Coronary artery (tissue), 2 donors: ENCODE measurements around the gene RNF223.
"Not testable (repeated sequence)": the region's sequence is repeated elsewhere in the genome, so short reads cannot be mapped to it uniquely, and the experiment has no call there.

ENCODE experiments used
- DNase-seq: peaks from one replicate; pipeline ENCODE4 v3.0.0-alpha.2; 2017; ENCODE audit warnings: low spot score
- H3K27ac ChIP-seq, 2 donors: fragments of 200-600 bp; sonication (generic); one replicate each; pipeline ENCODE4 v1.5.1; 2016 to 2019
- H3K4me3 ChIP-seq: fragments of 200-600 bp; sonication (generic); 2 replicates; pipeline ENCODE4 v1.5.1; 2016; ENCODE audit warnings: mild to moderate bottlenecking, moderate library complexity
- CTCF ChIP-seq: fragments of 200-600 bp; sonication (generic); IDR thresholded peaks from one replicate; pipeline ENCODE4 v1.5.1; 2019; ENCODE audit warnings: antibody characterized with exemption

RNF223 gene

GRCh38 chr1:1080122-1080757 lies 6.1 kb upstream of the RNF223 start:
- Histone ChIP-seq H3K4me3 (peak overlapping the region; percentile 65), H3K27ac (peak overlapping the region in 1 of 2 donors; percentile 20)
- DNase-seq: no peak
- TF ChIP-seq CTCF: no peak

GRCh38 chr1:1079408-1080121 lies 5.5 kb upstream of the RNF223 start:
- Histone ChIP-seq H3K27ac (peak overlapping the region in 1 of 2 donors; percentile 20), H3K4me3 (peak overlapping the region; percentile 65)
- no peak for DNase-seq
- TF ChIP-seq CTCF: no peak

- H3K27ac ChIP-seq, H3K4me3 ChIP-seq, DNase-seq: not testable (repeated sequence)
These were observed 3.3 kb upstream of the RNF223 start for GRCh38 chr1:1077396-1077795.

DNA sequence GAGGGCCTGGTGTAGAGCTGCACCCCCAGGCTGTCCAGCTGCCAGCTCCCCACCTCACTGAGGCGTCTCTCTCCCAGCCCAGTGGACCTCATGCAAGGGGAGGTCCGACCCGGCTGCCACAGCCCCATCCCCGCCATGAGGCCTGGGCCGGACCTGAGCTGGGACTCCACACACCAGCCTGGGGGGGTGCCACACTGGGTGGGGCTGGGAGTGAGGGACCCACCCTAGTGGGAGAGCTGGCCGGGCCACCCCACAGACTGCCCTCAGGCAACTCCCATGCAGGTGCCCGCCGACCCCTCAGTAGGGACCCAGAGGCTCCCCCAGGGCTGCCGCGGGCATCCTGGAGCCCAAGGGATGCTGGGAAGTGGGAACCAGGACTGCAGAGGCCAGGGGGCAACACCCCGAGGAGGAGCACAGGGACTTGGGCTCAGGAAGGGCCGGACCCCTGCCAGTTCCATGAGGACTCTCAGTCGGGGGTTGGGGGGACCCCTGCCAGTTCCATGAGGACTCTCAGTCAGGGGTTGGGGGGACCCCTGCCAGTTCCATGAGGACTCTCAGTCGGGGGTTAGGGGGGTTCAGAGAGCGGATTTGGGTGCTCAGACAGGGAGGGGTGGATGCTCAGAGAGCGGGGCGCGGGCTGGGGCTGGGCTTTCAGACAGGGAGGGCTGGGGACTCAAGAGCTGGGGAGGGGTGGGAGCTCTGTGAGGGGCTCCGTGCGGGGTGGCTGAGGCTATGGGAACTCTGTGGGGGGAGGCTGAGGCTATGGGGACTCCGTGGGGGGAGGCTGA lies 1.2 kb upstream of the RNF223 start:
- TF ChIP-seq CTCF: no peak
- DNase-seq: no peak
- no peak overlapping the region for H3K27ac ChIP-seq
- no peak overlapping the region for H3K4me3 ChIP-seq

- Histone ChIP-seq H3K4me3 (no peak overlapping the region), H3K27ac (no peak overlapping the region)
- no peak for DNase-seq
- no peak for TF ChIP-seq CTCF
These were observed 583 bp upstream of the RNF223 start for GRCh38 chr1:1074631-1075147.

GRCh38 chr1:1072849-1073742 lies 1.0 kb downstream of the RNF223 start:
- Histone ChIP-seq H3K27ac (no peak overlapping the region), H3K4me3 (no peak overlapping the region)
- DNase-seq: no peak
- TF ChIP-seq CTCF: no peak
